Measurements from ENCODE around the gene DNAAF2.

Gene DNAAF2

DNA sequence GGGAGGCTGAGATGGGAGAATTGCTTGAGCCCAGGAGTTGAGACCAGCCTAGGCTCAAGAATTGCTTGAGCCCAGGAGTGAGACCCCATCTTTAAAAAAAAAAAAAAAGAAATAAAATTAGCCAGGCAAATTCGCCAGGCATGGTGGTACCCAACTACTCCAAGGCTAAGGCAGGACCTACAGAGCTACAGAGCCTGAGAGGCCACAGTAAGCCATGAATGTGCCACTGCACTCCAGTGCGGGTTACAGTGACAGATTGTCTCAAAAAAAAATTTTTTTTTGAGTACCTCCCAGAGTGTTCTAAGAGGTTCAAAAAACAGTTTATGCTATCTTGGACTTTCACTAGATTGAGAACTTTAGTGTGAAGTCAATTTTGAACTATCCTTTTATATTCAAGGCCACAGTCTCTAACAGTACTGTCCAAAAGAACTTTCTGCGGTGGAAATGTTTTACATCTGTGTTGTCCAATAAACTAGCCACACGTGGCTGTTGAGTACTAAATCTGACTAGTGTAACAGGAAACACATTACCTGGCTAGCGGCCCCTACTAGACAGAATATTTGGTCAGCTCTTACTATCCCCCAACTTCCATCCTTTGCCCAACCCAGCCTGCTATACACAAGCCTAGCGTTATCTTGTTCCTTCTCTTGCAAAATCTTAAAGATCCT is 17.1 kb downstream of the DNAAF2 start:
- TF ChIP-seq, protein P1, sequence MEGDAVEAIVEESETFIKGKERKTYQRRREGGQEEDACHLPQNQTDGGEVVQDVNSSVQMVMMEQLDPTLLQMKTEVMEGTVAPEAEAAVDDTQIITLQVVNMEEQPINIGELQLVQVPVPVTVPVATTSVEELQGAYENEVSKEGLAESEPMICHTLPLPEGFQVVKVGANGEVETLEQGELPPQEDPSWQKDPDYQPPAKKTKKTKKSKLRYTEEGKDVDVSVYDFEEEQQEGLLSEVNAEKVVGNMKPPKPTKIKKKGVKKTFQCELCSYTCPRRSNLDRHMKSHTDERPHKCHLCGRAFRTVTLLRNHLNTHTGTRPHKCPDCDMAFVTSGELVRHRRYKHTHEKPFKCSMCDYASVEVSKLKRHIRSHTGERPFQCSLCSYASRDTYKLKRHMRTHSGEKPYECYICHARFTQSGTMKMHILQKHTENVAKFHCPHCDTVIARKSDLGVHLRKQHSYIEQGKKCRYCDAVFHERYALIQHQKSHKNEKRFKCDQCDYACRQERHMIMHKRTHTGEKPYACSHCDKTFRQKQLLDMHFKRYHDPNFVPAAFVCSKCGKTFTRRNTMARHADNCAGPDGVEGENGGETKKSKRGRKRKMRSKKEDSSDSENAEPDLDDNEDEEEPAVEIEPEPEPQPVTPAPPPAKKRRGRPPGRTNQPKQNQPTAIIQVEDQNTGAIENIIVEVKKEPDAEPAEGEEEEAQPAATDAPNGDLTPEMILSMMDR (IDR thresholded peaks at IDR 0.05; ENCODE audit: control extremely low read depth, extremely low read depth, low read depth, missing control alignments): no peak
- DNase-seq (ENCODE audit: extremely low spot score): no peak
- POLR2A ChIA-PET: interaction anchor here (0.7 kb wide), 1 partner anchor 360 kb away, joined by 4 read pairs; no protein-coding TSS in a partner anchor
- CTCF ChIA-PET: interaction anchor here (1.0 kb wide), 1 partner anchor 31 kb away, joined by 3 read pairs; no protein-coding TSS in a partner anchor

DNA sequence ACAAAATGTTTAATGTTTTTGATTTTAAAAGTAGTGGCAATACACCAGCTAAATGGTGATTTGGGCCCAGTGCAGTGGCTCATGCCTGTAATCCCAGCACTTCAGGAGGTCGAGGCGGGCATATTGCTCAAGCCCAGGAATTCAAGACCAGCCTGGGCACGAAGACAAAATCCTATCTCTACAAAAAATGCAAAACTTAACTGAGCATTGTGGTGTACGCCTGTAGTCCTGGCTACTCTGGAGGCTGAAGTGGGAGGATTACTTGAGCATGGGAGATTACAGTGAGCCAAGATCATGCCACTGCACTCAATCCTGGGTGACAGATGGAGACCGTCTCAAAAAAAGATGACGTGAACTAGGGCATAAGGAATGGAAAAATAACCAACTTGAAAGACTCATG is 19.3 kb downstream of the DNAAF2 start:
- TF ChIP-seq, protein P1 (IDR thresholded peaks at IDR 0.05; ENCODE audit: control extremely low read depth, extremely low read depth, low read depth, missing control alignments): no peak
- no peak for DNase-seq (ENCODE audit: extremely low spot score)
- POLR2A ChIA-PET: no interaction called here
- CTCF ChIA-PET: interaction anchor here (0.8 kb wide), 1 partner anchor 10 kb away, joined by 3 read pairs; no protein-coding TSS in a partner anchor

DNA sequence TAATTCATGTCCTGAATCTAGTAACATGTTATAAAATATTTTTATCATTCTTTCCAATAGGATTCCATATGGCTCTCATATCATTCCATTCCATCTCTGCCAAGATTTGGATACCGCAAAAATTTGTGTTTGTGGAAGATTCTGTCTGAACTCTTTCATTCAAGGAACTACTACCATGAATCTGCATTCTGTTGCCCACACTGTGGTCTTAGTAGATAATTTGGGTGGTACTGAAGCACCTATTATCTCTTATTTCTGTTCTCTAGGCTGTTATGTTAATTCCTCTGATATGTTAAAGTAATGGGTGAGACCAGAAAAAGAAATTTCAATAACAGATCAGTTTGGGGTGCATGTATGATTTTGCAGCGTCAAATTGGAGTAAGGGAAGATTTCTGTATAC is 20.8 kb downstream of the DNAAF2 start:
- ChIA-PET POLR2A (no interaction called here), CTCF (no interaction called here)
- TF ChIP-seq, protein P1 (IDR thresholded peaks at IDR 0.05; ENCODE audit: control extremely low read depth, extremely low read depth, low read depth, missing control alignments): no peak
- DNase-seq (ENCODE audit: extremely low spot score): no peak

DNA sequence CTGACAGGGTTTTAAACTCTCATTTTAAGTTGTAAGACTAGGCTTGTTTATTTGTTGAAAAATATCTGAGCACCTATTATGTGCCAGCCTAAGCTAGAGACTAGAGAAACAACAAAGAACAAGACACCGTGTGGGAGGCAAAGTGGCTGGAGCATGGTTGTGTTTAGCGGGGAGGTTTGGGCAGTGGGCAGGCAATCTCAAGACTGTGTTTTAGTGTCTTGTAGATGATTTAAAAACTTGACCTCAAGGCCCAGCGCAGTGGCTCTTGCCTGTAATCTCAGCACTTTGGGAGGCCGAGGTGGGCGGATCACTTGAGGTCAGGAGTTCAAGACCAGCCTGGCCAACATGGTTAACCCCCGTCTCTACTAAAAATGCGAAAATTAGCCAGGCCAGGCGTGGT is 22.4 kb downstream of the DNAAF2 start:
- no peak for DNase-seq (ENCODE audit: extremely low spot score)
- TF ChIP-seq, protein P1 (IDR thresholded peaks at IDR 0.05; ENCODE audit: control extremely low read depth, extremely low read depth, low read depth, missing control alignments): no peak
- POLR2A ChIA-PET: no interaction called here
- CTCF ChIA-PET: interaction anchor here (1.3 to 2.6 kb wide), 3 partner anchors 8 to 25 kb away, joined by 5 to 13 read pairs (median 6); partner anchors contain the start of genes MGAT2 and RPL36AL

DNA sequence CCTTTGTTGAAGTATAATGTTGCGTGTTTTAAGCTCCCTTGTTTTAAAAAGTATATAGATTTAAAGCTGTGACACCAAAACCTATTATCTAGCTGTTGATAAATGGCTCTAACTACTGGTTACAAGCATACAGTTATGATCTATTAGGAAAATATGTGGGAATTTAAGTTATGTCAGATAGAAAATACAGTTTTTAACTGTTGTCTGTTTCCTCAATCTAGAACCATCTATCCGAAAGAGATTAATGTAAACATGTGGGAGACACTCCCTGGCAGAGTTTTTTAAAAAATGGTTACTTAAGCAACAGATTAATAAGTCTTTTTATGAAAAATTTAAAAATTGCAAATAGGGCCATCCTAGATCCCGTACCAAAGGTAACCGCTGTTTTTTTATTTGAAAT is 22.8 kb downstream of the DNAAF2 start:
- ChIA-PET POLR2A (no interaction called here), CTCF (interaction anchor here (1.3 to 2.6 kb wide), 3 partner anchors 8 to 25 kb away, joined by 5 to 13 read pairs (median 6); partner anchors contain the start of genes MGAT2 and RPL36AL)
- TF ChIP-seq, protein P1 (IDR thresholded peaks at IDR 0.05; ENCODE audit: control extremely low read depth, extremely low read depth, low read depth, missing control alignments): no peak
- no peak for DNase-seq (ENCODE audit: extremely low spot score)

DNA sequence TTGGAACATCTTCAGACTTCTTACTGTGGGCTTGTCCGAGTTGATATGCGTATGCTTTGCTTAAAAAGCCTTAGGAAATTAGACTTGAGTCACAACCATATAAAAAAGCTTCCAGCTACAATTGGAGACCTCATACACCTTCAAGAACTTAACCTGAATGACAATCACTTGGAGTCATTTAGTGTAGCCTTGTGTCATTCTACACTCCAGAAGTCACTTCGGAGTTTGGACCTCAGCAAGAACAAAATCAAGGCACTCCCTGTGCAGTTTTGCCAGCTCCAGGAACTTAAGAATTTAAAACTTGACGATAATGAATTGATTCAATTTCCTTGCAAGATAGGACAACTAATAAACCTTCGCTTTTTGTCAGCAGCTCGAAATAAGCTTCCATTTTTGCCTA is 27.5 kb downstream of the DNAAF2 start:
- DNase-seq (ENCODE audit: extremely low spot score): no peak
- TF ChIP-seq, protein P1 (IDR thresholded peaks at IDR 0.05; ENCODE audit: control extremely low read depth, extremely low read depth, low read depth, missing control alignments): no peak
- CTCF ChIA-PET: interaction anchor here (0.9 to 1.4 kb wide), 3 partner anchors 11 to 20 kb away, joined by 3 to 6 read pairs (median 3); partner anchors contain the start of genes MGAT2 and RPL36AL
- POLR2A ChIA-PET: no interaction called here

Measured in GM10248 (cell line).